DMS 273 treated with DMSO at 0.1 percent for 48 hours (cell line): Measurements from ENCODE around the gene ANKS1B.

Experiments
- DNase-seq: peaks from one replicate; lab custom pipeline; 2025; lab: John Stamatoyannopoulos, UW

Gene ANKS1B

DNA sequence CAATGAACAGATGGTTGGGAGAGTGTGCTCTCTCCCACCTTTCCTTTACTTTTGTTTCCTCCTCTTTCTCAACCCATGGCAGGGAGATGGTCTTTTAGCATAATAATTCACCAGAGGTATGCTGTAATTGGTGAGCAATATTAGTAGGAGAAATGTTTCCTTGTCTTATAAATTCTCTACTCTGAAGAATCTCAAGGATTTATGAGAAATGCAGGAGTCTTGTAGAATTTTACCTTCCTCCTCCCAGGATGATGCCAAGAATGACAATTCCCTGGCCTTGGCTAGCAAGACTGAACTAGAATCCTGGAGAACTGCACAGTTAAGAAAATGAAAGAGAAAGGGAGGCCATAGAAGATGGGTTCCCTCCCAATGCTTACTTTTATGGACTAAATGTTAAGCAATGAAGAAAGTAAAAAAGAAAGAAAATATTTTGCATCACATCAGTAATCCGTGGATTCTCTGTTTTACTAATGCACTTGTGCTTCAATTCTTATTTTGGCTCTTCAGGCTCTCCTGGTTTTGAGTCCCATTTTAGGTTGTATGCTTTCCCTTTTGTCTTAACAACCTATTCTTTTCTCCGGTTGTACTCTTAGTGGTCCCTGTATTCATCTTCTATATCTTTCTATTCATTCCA is 530.1 kb downstream of the ANKS1B start:
- DNase-seq, result no peak

DNA sequence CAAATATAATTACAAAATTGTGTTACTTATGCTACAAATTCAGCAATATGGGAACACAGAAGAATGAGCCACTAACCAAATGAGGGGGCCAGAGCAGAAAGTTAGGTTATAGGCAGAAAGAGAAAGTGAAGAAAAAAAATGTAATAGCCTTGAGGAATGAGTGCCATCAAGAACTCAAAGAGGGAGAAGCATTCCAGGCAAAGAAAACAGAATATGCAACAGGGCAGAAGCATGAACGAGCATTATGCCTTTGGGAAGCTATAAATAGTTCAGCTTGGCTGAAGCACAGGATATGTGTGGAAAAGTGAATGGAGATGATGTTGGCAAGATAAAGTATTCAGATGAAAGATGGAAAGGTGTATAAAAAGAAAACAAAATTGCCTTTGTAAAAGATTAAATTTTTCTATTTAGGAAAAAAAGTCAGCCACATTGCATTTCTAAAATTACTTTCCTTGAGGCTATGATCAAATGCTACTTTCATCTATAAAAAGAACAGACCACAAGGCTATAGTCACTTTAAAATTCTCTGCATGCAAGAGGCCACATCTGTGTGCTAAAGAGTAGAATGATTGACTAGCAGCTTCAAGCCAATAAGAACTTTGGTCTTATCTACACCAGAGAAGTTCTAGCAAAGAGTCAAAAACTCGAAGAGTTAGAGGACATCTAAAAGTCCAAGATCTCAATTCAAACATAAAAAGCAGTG is 530.7 kb downstream of the ANKS1B start:
- no peak for DNase-seq

DNA sequence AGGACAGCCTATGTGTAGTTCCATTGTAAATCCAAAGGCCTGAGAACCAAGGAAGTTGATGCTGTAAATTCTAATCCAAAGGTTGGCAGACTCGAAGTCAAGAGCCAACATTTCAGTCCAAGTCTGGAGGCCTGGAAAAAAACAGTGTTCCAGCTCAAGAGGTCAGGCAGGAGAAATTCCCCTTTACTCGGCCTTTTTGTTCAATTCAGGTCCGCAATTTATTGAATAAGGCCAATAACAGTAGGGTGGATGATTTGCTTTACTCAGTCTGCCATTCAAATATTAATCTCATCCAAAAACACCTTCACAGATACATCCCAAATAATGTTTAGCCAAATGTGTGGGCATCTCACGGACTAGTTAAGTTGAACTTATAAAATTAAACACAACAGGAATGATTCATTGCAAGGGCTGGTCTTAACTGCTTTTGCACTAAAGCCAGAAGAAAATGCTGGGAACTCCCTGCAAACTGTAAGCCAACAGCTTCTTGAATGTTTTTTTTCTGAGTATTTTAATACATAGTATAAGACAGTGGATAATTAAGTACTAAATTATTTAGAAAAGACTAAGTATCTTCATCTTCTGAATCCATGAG is 534.6 kb downstream of the ANKS1B start:
- DNase-seq, result no peak

DNA sequence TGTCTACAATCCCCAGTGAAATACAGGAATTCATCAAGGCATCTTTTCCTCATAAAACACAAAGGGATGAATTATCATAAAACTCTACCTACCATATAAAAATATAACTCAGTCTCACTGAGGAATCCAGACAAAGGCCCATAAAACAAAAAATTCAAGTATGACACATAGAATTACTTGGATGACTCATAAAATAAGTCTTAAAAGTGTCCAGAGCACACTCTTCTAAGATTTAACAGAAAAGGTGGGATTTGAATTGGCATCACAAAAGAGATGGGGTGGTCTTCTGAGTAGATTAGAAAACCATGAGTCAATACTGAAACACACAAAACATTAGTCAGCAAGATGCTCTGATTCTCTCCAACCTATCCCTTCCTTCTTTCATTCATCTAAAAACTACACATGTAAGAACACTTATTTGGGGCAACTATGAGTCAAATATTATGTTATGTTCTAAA is 539.8 kb downstream of the ANKS1B start:
- DNase-seq, result no peak

DNA sequence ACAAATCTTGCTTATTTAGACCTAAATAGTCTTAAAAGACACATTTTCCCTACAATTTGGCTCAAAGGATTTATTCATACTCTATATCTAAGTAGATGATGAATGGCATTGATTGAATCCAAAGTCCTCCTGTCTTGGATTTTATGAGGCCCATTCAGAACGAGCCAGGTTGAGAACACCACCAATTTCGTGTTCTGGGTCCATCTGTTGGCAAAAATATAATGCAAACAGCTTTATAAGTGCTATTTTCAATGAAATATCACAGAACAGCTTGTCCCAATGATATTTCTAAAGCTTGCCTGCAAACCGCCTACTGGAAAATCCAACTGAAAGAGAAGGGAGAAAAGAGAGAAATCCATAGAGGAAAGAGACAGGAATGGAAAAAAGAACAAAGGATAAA is 542.0 kb downstream of the ANKS1B start:
- DNase-seq, result no peak

DNA sequence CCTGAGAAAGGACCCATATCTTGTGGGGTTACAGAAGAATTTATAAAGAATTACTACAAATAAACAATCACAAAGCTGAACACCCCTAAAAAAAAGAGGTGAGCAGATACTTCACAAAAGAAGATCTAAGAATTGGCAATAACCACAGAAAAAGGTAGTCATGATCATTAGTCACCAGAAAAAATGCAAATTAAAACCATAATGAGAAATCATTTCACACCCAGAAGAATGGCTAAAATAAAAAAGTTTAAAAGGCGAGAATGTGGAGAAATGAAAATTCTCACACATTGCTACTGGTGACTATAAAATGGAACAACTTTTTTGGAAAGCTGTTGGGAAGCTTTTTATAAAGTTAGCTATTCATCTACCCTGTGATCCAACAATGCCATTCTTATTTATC is 545.3 kb downstream of the ANKS1B start:
- DNase-seq, result no peak

DNA sequence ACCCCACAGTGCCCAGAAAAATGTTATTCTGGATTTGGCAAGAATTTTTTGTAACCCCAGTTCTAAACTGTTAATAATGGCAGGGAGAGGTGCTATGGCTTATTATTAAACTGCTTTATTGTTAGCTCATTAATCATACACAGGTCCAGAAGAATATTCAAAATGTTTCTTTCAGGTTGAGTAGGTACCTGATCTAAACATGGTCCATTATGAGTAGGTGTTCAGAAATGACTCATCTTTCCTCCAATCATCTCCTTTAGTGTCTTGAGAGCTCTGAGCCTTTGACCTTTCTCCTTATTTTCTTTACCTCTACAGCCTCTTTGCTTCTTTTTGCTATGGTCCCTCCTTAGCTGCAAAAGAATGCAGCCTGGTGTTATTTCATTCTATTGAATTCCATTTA is 548.2 kb downstream of the ANKS1B start:
- DNase-seq, result no peak

DNA sequence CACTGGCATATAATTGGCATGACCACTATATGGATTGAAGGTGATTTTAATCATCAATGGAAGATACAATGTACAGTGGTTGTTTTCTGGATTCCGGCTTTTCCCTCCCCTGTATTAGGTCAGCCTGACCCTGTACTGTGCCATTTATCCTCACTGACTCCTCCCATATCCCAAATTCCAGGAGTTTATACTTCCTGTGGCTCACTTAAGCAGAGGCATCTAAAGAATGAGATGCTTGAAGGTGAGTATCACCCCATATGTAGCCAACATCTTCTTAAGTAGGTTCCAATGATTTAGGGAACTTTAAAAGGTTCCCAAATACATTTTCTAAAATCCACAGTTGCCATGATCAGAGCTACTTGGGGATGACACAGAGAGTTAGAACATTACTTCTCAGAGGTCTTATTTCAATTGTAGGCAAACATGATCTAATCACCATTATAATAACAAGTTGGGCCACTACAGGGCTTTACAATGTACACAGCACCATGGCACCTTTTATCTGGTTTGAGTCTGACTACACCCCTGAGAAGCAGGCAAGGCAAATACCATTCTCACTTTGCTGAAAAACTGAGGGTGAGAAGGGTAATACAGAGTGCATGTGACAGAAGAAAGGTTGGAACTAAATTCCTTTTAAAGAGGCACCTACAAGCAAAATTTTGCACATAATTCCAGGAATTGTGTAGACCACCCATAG is 549.5 kb downstream of the ANKS1B start:
- no peak for DNase-seq

DNA sequence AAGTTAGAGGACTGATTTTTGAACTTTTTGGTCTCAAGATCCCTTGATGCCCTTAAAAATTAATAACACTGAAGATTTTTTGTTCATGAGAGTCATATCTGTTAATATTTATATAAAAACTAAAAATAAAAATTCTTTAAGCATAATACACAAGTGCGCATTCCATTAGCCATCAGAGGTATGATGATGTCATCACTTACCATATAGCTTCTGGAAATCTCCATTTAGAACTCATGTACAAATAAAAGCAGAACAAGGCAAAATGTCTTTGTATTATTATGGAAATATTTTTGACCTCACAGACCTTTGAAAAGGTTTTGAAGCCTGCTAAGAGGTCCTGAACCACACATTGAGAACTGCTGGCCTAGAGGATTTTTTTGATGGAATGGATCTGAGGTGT is 551.6 kb downstream of the ANKS1B start:
- DNase-seq, result no peak

DNA sequence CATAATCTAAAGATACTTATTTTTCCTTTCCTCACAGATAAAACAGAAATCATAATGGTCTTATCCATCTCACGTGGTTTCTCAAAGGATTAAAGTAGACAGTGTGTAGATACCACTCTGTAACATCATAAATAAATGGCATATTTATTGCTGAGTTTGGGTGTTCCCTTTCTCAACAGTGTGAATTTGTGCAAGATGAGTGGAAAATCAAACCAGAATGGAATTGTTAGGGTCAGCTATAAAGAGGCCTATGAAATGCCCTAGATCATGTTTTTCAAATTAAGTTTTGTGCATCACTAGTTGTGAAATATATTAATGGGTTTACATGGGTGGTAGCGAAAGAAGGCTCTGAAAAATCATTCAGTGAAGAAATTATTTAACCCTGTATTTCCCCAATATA is 553.5 kb downstream of the ANKS1B start:
- DNase-seq, result no peak

DNA sequence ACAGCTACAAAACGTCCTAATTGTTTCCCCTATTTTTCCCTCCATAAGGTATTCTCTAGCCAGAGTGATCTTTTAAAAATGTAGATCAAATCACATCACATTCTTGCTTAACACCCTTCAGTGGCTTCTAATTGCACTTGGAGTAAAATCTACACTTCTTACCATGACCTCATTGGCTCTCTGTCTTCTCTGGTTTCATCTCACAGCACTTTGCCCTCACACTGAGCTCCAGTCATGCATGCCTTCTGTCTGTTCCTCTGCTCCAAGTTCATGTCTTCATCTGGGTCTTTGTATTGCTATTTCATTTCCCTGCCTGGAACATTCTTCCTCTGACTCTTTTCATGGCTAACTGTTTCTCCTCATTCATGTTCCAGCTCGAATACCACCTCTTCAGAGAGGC is 557.6 kb downstream of the ANKS1B start:
- DNase-seq, result no peak

DNA sequence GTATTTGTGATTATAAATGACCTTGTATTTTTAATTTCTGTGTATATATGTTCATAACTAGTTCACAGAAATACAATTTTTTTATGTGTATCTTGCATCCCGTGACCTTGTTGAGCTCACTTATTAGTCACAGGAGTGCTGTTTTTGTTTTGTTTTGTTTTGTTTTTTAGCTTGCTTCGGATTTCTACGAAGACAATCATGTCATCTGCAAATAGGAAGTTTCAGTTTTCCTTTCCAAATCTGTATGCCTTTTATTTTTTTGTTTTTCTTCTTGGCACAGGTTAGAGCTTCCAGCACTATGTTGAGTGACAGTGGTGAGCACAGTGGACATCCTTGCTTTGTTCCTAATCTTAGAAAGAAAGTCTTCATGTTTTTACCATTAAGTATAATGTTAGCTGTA is 566.4 kb downstream of the ANKS1B start:
- DNase-seq, result no peak

DNA sequence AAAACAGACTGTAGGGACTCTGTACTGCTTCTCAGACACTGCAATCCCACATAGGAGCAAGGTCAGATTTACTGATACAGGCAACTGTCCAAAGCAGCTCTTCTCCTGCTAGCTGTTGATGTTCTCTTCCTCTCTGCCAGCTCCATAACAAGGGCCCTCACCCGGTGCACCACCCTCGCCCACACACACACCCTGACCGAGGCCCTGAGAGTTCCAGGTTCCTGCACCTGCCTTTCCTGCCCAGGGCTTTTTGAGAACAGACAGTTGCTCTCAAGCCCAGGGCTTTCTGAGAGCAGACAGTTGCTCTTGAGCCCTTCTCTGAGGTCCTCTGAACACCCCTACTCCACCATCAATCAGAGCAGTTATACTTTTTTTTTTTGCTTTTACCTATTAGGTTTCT is 571.0 kb downstream of the ANKS1B start:
- DNase-seq, result no peak

DNA sequence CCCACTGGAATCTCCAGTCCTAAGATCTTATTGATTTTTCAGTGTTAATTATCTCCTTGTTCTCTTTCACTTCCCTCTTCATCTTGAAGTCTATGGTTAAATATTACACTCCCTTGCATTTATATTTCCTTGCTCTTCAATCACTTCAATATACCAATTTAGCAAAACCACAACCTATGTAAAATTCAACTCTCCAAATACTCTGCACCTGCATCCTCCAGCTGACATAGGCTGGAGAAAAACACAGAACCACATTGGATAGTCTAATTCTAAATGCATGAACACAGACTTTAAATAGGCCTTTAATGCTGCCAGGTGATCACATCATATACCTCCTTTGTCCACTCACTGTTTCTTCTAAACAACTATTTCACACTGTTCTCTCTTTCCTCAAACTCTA is 591.0 kb downstream of the ANKS1B start:
- DNase-seq, result no peak

DNA sequence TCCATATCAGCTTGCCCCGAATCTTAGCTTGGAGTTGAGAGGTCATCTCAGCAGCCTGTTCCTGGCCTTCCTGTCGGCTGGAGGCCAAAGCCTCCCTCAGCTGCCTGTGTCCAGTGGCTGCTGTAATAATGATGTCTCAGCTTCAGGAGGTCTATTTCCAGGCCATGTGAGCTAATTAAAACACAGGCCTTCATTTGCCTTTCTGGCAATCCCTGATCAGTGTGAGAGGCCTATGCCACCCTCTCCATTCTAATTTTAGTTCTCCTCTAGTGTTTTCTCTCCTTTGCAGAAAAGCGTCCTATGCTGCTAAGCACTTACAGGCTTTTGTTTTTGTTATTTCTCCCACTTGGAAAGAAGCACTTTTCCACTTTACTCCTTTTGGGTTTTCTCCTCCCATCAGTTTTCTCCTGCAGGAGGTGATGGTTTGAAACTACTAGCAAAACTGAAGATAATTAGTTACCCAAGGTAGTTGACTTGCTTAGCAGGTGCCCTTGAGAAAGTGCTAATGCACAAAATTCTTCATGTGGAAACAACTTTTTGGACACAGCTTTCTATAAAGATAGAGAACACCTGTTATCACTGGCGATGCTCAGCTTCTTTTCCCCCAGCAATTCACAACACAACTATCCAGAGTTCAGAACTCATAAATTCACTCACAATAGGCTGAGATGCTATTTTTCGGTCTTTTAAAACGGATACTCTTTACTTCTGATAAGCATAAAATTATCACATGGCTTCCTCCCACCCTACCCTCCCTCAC is 592.5 kb downstream of the ANKS1B start:
- no peak for DNase-seq

DNA sequence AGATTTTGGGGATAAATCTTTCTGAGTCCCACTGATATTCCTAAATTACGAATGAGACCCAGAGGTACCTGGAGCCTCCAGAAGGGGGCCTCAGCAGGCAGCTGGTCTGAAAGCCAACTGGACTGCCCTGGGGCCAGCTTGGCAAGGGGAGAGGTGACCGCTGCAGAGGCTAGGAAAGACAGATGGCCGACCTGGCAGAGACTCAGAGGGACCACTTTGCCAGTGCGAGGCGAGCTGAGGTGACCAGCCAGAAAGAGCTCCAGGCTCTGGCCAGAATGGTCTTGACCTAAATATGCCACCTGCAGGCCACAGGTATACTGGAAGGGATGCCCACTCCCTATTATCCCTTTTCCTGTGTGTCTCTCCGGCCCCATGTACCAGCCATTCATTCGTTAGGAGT is 594.0 kb downstream of the ANKS1B start:
- no peak for DNase-seq

DNA sequence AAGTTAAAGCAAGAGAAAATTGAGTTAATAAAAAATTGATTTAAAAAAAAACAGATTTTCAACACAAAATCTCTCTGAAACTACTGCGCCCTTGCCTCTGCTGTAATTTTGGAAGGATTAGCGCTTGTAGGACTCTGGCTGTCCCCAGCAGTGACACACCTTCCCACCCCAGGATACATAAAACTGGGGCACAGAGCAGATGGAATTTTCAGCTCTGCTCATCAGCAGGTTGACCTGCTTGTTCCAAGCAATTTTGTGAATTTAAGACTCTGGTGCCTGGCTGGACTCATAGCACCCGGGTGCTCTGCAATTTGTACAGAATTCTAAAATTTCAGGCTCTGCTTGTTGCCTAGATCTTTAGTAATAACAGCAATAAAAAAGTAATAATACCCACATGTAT is 595.0 kb downstream of the ANKS1B start:
- no peak for DNase-seq

DNA sequence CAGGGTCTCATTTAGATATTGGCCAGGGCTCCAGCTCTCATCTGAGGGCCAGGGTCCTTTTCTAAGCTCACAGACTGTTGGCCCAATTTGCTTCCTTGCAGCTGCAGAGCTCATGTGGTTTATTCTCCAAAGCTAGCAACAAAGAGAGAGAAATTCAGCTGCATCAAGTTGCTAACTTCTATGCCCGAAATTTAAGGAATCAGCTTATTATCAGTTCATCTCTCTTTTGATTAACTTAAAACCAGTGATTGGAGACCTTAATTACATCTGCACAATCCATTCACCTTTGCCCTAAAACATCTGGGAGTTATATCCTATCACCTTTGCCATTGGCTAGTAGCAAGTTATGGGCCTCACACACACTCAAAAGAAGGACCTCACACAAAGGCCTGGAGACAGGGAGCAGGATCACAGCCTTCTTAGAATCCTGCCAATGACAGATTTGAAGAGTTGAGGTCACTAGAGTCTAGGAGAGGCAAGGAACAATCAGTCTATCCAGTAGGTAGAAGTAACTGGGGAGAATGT is 596.0 kb downstream of the ANKS1B start:
- no peak for DNase-seq

DNA sequence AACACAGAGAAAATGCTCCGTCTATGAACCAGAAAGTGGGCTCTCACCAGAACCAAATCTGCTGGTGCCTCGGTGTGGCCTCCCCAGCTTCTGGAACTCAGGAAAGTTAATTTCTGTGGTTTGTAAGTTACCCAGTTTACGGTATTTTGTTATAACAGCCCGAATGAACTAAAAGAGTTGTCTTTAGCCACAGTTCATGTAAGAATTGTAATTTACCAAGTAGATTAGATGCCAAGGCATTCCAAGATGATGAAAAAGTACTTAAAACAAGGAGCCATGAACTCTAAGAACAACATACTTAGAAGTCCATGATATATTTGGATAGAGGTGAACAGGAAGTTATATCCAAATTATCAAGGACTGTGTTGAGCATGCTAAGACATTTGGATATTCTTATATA is 597.1 kb downstream of the ANKS1B start:
- DNase-seq, result no peak

DNA sequence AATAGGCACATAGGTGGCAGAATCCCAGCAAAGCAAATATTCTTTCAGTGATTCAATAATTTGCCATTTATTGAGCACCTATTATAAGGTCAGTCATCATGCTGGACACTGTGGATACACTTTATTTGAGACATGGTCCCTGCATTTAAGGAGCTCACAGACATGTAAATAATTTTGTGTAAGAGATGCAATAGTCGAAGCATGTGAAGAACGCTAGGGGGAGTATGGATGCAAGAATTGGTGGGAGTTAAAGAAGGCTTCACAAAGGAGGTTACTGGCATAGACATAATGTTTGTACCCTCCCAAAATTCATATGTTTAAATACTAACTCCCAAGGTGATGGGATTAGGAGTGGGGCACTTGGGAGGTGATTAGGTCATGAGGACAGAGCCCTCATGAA is 597.8 kb downstream of the ANKS1B start:
- no peak for DNase-seq

DNA sequence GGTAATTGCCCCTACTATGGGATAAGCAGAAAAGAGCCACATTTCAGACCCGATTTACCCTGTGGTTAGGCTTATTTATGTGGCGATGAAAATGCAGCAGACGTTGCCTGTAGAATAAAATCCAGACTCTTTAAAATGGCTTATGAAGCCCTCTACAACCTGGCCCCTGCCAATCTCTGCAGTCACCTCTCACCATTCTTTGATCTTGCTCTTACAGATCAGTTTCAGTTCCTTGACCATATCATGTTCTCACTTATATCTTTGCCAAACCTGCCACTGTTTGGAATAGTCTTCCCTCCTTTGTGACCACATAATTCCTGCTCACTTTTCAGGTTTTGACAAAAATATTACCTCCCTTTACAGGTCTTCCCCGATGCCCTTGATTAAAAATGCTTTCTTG is 601.5 kb downstream of the ANKS1B start:
- no peak for DNase-seq

DNA sequence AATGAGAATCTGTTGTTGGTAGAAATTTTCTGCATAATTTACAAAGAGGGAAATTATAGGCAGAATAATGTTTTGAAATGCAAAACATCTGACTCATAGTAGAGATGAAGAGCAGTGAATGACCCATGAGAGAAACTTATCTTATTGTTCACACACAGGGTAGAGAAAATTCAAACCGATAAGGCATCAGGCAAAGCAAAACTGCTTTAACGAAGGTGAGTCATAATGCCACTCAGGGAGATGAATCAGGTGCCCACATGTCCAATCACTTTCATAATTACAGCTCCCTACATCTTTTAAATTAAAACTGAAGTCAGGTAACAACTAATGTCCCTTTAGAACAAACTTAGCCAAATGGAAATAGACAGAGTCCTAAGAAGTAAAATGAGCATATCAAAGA is 602.7 kb downstream of the ANKS1B start:
- no peak for DNase-seq
